OCI-LY1 (cell line): ENCODE data around the gene RNF212.

Experiments
- CTCF ChIP-seq: fragments of 200-600 bp; sonication (generic), shearing (Covaris generic); IDR thresholded peaks from 2 replicates; pipeline ENCODE4 v1.5.1; 2017; ENCODE audit warnings: mild to moderate bottlenecking, antibody characterized with exemption, low read length, moderate library complexity, mixed read lengths
- EZH2 ChIP-seq: fragments of 200-600 bp; sonication (generic), shearing (Covaris generic); IDR thresholded peaks from 2 replicates; pipeline ENCODE4 v1.8.0; 2017; ENCODE audit warnings: borderline replicate concordance, mixed run types, mild to moderate bottlenecking, antibody characterized with exemption, low read length, moderate library complexity, mixed read lengths

- TF ChIP-seq CTCF (no peak), EZH2 (no peak)
Measured at GRCh38 chr4:1090465-1091440, 22.6 kb downstream of the RNF212 start.
